Stimulated activated CD8-positive, alpha-beta memory T cell treated with anti-CD3 and anti-CD28 coated beads, Interleukin-7, amount 100 ng/mL, for 1 hour (primary cell): ENCODE measurements around the gene NAALADL2.

ENCODE experiments used
- DNase-seq, 2 donors: peaks; one replicate each; pipeline ENCODE4 v3.0.0-alpha.2; 2020; ENCODE audit warnings: low read depth in 2 of 2

The NAALADL2 gene

DNA sequence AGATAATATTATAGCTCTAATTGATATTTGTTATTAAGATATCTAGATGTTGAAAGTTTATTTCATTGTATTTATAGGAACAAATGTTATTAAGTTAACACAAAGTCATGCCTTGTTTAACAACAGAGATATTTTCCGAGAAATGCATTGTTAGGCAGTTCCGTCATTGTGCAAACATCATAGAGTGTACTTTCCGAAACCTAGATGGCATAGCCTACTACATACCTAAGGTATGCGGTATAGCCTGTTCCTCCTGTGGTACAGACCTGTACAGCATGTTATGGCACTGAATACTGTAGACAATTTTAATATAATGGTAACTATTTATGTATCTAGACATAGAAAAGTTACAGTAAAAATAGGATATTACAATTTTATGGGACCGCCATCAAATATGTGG lies 114.3 kb downstream of the NAALADL2 start:
- DNase-seq, result no peak

DNA sequence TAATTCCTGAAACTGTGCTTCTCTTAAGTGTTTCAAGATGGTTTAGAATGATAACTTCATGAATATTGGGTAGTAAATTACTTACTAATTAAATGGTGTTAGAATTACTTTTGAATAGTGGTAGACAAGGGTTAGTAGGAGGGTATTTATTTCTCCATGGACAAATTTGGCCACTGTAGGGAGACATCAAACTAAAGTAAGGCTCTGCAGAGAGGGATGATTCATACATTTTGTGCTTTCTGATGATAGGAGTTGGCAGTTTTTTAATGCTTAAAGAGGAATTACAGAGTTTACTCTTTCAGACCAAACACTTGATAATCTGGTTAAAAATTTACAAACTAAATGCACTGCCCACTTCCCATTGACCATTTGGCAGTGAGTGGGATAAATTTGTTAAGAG lies 127.6 kb downstream of the NAALADL2 start:
- no peak for DNase-seq

DNA sequence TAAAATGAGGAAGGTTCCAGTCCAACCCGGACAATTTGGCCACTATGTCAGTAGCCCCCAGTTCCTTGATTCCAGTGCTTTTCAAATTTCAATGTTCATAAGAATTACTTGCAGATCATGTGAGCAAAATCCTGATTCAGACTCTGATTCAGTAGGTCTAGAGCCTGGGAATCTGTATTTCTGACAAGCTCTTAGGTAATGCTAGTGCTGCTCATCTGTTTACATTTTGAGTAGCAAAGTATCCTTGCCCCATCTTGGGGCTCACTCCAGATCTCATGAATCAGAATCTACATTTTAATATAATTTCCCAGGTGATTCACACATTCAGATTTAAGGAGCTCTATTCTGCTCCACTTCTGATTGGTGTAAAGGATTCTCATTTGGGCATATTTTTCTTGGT lies 142.0 kb downstream of the NAALADL2 start:
- no peak for DNase-seq

DNA sequence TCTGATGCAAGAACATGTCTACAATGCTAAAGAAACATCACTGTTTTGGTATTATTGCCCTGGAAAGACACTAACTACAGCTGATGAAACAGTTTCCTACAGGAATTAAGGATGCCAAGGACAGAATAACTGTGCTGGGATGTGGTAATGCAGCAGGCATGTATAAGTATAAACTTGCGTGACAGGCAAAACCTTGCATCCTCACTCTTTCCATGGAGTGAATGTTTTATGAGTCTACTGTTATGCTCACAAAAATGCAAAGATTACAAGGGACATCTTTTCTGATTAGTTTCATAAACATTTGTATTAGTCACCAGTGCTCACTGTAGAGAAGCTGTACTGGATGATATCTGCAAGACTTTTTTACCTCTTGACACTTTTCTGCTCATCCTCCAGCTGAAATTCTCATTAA lies 143.6 kb downstream of the NAALADL2 start:
- DNase-seq, result no peak

DNA sequence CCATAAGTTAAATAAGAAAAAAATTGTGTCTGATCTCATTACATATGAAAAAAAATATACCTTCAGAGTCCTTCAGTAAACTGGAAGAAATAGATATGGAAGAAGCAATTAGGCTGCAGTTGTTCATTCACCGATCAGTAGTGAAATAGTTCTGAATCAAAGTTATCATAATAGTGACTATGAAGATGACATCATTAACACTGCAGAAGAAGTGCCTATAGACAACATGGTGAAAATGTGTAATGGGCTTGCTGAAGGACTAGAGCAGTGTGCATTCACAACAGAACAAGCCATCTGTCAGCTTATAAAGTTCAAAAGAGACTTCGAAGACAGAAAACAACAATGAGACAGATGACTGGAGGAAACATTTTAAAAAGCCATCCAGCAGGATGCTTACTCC lies 144.5 kb downstream of the NAALADL2 start:
- no peak for DNase-seq

DNA sequence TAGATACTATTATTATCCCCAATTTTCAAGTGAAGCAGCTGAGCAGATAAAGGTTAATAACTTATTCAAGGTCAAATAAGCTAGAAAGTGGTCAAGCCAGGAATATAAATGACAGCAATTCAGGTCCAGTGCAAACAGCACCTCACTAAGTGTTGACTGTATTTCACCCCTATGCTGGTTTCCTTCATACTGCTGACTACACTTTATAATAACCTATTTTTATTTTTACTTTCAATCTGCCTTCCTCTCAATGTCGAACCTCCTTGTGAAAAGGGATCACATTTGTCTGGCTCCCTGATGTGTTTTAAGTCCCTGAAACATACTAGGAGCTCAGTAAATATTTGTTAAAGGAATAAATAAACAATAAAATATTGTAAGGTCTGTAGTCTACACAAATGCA lies 146.1 kb downstream of the NAALADL2 start:
- no peak for DNase-seq

DNA sequence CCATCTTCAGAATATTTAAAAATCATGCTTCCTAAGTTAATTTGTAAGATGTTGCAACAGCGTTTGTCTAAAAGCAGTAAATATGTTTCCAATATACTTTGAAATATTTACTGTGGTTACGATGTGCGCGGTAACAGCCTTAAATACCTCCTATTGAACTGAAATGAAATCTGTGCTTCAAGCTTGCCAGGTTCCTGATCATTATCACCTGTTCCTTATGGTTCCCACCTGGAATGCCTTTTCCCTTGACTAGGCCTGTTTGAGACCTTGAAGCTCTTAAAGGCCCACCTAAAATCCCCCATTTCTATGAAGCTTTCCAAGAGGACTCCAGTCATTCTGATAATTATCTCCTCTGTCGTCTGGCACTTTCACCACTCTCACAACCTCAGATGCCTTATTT lies 146.7 kb downstream of the NAALADL2 start:
- no peak for DNase-seq

DNA sequence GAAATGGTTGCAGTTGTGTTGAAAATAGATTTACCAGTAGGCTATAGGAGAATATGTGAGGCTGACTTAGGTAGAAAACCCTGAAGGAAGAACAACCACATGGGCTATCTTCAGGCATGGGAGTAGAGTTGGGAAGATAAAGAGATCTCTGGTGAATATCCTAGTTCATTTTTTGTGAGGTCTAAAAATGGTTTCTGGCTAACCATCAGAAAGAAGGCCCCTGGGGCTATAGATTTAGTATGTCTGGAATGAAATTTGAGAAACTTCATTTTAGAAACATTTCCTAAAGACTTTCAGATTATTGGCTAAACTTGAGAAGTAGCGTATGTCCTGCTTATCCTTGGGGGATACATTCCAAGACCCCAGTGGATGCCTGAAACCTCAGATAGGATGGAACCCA lies 148.2 kb downstream of the NAALADL2 start:
- no peak for DNase-seq

DNA sequence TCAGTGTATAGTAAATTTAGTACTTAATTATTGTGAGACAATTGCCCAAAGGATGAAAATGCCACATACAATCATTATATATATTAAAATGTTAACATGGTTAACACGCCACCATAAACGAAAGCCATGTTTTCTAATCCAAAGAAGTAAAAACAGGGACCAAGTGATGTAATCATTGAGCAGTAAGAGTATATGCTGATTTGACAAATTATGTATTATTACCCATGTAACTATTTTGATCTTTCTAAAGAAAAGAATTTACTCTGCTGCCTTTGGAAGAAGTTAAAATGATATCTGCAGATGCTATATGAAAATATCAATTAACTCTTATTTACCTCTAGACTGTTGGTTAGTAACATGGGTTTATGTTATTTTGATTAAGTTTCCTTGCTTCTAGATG lies 150.2 kb downstream of the NAALADL2 start:
- DNase-seq, result no peak

DNA sequence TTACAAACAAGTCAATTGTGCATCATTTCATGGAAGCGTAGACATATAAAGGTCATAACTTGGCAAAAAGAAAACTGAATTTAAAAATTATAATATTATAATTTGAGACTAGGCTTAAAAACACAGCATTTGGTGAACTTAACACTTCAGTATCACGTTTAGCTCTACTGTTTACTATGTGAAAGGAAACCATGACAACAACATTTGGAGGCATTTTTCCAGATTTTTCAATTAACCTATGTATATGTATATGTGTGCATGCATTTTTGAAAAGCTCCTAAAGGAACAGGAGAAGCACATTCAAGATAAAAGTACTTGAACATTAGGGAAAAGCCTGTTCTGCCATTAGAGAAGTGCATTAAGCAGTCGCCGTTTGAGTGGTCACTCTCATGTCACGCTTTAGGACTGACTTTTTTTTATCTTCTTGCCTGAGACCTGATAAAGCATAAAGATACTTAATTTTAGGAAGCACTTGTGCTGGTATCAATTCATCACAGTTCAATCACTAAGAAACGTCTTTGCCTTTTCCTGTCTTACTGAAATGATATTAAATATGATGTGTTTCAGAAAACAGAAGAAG lies 156.0 kb downstream of the NAALADL2 start:
- no peak for DNase-seq

DNA sequence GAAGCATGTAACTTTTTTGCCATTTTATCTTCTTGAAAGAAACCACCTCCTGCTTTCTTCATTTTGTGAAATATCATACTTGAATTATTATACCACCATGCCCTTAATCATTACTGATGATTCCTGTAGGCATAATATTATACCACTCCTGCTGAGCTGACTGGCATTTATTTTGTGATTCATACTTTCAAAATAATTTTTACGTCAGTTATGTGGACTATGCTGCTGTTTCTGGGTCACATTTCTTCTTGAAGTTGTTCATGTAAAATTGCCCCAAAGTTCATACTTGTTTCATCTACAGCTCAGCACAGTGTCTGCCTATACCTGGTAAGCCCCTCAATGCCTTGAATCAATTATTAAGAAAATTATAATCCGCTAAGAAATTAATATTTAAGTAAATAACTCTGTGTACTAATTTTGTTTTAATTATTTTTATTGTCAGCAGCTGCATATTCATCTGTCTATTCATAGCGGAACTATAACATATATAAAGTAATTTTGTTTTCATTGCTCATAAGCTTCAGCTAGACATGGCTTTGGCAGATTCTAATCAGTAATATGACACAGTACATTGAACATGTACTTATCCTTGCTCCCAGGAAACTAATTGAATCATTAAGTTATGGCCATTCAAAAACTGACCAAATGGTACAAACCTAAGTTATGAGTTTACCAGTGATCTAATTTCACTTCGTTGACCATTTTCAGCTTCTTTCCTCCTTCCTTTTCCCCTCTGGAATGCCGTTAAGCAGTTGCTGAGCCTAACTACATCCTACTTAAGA lies 160.0 kb downstream of the NAALADL2 start:
- DNase-seq, result no peak

DNA sequence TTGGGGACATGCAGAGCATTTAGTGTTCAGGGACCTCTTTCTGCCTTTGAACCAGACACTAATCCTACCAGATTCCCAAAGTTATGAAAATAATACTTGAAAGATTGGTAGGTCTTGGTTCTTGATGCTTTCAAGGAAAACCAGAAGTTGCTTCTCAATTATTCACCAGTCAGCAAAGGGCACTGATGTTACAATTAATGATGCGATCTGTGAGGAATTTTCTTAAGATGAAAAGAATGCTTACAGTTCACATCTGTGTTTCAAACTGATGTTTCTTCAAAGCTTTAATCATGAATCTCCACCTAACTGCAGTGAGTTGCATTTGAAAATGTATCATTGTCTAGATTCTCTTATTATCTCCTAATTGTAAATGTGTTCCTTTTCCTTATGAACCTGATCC lies 161.0 kb downstream of the NAALADL2 start:
- DNase-seq, result no peak

DNA sequence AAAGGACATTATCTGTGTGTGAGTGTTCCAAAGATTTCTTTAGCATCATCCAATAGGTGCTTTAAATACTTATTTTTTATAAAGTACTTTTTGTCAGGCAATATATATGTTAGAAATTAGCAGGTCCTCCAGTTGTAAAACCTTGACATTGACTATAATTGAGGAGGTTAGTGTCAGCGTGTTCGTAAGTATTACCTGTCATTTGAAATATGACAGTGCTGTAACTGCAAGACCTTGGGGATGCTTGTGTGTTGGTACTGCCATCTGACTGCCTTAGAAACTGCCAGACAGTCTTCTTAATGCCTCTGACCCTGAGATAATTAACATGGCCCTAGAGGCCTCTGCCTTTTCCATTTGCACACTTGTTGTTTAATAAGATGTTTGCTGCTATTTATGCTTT lies 170.7 kb downstream of the NAALADL2 start:
- DNase-seq, result no peak

DNA sequence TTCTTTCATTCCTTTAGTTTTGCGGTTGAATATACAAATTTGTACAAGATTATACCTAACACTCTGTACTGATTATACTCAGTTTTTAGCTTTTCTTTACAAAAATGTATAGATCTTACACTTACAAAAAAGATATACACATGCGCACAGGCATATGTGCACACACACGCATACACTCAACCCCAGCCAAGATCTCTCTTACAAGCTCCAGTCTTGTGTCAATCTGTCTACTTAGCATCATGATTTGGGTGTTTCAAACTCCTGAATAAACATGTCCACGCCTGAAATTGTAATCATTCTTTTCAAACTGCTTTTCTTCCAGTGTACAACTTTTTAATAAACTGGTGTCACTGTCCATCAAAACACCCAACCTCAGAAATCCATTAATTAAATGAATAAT lies 180.7 kb downstream of the NAALADL2 start:
- DNase-seq, result no peak

DNA sequence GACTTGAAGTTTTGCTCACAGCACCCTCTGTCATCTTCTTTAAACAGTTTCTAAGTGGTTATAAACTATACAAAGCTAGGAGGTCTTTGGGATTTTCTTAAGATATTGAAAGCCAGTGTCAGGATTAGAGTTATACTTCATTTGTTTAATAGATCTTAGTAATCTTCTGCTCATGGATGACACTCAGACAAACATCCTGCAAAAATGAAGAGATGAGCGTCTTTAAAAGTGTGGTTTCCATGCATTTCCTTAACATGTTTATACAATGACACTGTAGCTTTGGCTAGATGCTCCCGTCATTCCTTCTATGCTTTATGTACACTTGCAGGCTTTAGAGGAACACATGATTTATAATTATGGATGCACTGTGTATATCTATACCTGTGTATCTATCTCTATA lies 182.2 kb downstream of the NAALADL2 start:
- DNase-seq, result no peak

DNA sequence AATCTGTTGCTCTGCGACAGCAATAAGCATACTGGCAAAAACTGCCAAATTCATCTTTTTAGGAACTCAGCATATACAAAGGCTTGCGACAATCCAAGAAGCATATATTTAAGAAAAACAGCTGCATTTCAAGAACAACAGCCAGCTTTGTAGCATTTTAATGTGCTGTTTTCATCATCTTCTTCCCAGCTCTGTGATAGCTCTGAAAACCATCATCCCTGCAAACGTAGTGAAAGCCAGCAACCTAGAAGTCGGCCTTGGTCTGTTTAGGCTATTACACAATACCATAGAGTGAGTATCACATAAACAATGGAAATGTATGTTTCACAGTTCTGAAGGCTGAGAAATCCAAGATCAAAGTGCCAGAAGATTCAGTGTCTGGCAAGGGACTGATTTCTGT lies 187.5 kb downstream of the NAALADL2 start:
- DNase-seq, result no peak

DNA sequence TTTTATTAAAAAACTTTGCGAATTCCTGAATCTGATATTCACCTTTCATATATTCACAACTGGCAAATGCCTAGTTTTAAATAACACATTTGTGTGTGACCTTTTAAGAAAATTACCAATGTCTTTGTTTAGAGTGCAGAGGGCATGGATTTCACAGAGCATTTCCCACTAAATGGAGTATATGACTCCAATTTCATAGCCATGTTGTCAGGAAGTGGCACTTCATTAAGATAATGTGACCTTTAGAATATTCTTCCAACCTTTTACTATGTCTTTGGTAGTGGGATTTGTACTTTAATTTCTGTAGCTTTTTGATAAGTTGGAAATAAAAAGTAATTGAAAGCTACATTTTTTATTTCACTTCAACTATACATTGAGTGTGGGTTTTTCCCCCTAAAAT lies 188.7 kb downstream of the NAALADL2 start:
- no peak for DNase-seq

DNA sequence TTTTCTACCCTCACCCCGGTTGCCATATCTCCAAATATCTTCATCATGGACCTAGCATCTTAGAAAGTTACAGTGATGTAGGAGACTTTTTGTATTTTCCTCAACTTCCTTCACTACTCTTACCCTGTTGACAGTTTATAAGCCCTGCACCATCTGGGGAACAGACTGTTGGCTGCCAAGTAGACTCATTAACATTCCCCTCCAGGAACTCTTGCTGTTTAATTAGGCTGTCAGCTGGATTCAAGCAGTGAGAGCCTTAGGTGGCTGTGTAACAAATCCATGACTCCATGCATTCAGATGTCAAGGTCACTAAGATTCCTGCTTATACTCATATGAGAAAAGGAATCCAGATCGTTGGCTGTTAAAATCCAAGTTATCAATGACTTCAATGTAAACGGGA lies 198.3 kb downstream of the NAALADL2 start:
- DNase-seq, result no peak

DNA sequence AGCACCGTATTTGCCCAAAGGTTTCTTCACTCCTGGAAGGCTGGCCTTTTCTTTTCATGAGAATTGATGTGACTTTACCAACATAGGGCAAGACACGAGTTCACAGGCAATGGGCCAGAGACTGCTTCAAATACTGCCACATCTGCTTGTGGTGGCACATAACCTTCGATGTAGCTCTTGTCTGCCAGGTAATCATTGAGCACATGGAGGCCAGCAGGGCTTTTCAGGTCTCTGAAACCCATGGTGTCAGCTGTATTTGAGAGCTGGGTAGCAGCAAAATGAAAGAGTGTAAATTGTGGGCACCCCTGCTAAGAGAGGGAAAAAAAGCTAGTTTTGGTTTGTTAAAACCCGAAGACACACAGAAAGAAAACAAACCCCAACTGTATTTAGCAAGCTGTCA lies 200.7 kb downstream of the NAALADL2 start:
- DNase-seq, result no peak

DNA sequence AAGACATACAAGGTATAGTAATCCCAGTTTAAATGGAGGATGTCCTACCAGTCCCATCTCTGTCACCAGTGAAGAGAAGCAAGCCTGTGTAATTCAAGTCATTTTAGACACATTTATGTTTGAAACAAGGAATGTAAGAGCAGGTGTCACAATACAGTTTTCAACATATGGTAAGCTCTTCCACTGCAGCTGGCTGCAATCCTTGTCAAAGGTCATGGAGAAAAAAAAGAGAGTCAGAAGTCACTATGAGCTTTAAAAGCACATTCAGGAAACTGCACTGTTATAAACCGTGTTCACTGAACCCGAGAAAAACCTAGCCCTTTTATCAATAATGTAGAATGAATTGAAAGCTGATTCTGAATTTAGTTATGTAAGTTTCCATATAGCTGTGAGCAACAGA lies 206.4 kb downstream of the NAALADL2 start:
- DNase-seq, result no peak

DNA sequence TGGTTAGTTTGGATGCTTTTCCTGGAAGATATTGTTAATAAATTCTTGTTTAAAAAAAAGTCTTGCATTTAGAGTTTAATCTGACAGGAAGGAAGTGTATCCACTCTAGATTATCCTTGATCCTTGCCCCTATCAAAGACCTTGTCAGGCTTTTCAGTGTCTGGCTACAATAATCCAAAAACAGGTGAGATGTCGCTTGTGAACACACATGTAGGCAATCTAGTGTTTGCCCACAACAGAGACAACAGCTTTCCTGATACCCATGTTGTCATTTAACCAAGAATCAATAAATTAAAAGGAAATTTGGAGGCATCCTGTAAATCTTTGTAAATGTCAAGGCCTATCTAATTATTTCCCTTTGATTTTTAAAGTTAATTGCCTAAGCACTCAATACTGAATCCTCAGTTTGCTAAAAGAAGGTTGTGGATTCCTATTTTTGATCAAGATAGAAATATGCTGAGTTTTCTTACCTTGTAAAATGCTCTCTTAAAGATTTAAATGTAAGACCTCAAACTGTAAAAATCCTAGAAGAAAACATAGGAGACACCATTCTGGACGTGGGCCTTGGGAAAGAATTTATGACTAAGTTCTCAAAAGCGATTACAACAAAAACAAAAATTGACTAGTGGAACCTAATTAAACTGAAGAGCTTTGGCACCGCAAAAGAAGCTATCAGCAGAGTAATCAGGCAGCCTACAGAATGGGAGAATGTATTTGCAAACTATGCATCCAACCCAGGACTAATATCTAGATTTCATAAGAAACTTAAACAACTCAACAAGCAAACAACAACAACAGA lies 207.7 kb downstream of the NAALADL2 start:
- no peak for DNase-seq

DNA sequence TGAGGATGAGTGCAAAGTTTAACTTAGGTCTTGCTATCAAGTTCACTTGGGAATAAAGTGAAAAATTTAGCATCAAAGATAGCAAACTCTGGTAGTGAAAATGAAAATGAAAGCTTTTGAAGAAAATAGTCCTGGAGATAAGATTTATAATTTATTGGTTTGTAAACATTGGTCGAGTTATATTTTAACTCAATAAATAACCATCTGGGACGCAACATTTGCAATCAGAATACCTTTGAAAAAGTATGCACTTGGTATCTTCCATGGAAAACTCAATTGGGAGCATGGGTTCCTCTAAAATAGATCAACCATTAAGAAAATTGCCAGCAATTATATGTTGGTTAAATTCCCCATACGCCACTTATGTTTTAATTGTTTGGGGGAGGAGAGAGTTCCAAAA lies 209.5 kb downstream of the NAALADL2 start:
- DNase-seq, result no peak

DNA sequence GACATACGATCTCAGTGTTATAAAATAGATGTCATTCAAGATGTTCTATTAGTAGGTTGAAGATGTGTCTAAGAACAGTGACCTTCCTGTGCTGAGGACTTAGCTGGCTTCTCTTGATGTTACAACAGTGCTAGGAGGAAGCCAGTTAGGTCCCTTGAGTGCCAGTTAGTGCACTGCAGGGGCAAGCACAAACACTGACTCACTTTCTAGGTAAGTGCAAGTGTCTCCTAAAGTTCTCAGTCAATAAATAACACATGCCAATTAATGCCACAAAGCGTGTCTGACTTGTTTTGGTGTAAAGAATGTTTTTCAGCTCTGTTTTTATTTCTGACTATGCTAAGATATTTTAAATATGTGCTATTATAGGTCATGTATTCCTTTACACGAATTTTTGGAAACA lies 211.8 kb downstream of the NAALADL2 start:
- no peak for DNase-seq
